ENCODE data around the gene MAN2C1.

MAN2C1 gene

GRCh38 chr15:75348034-75348561 is 20.3 kb downstream of the MAN2C1 start:
- TF ChIP-seq CTCF (IDR thresholded peaks at IDR 0.05) = no peak

GRCh38 chr15:75347222-75348033 is 21.0 kb downstream of the MAN2C1 start:
- no peak for TF ChIP-seq CTCF (IDR thresholded peaks at IDR 0.05)

GRCh38 chr15:75346796-75347221 is 21.6 kb downstream of the MAN2C1 start, which contains the start of gene NEIL1:
Gene NEIL1, plus strand, starts transcription at chr15:75347039. Its CDS starts 1,867 bp downstream, at chr15:75348906.
- TF ChIP-seq CTCF (IDR thresholded peaks at IDR 0.05) = no peak

GRCh38 chr15:75342221-75342620 is 26.2 kb downstream of the MAN2C1 start:
- TF ChIP-seq CTCF (IDR thresholded peaks at IDR 0.05) = no peak

GRCh38 chr15:75339531-75340240 is 28.7 kb downstream of the MAN2C1 start:
- TF ChIP-seq CTCF (IDR thresholded peaks at IDR 0.05) = no peak

GRCh38 chr15:75338661-75339240 is 29.7 kb downstream of the MAN2C1 start:
- no peak for TF ChIP-seq CTCF (IDR thresholded peaks at IDR 0.05)

GRCh38 chr15:75335705-75336355 is 32.6 kb downstream of the MAN2C1 start, which contains the start of gene COMMD4:
Gene COMMD4, plus strand, starts transcription at chr15:75336063. Its CDS starts 27 bp downstream, at chr15:75336090.
- TF ChIP-seq CTCF (IDR thresholded peaks at IDR 0.05) = no peak
